T47D (cell line): Measurements from ENCODE around the gene MPLKIP.
"Not testable (repeated sequence)": the region's sequence is repeated elsewhere in the genome, so short reads cannot be mapped to it uniquely, and the experiment has no call there.

Experiments used
- DNase-seq, 2 experiments: peaks; one replicate each; pipeline versions ENCODE4 v3.0.0 to v3.0.0-alpha.2; 2011 to 2012; ENCODE audit warnings: low read depth in 1 of 2, low spot score in 1 of 2
- JUND ChIP-seq: IDR thresholded peaks from 2 replicates; pipeline ENCODE4 v1.6.1; 2012; ENCODE audit warnings: low read depth
- in situ Hi-C: cut with HindIII; loops from 2 replicates; pipeline ENCODE4 v1.10.0; 2016; ENCODE audit warnings: low sequenced_read_pairs, low pct_unique_long_range_greater_than_20kb

MPLKIP gene

GRCh38 chr7:40134428-40135316 is at the start of gene MPLKIP, which contains the start of gene SUGCT:
MPLKIP (minus strand) TSS chr7:40134622; CDS start chr7:40134567, 55 bp downstream.
SUGCT (plus strand) TSS chr7:40135005.
- peak; percentile 94 to 96 for DNase-seq
- no peak for TF ChIP-seq JUND
- in situ Hi-C loops: no loop called here

GRCh38 chr7:40182452-40182851 is 48.0 kb upstream of the MPLKIP start:
- in situ Hi-C loops: no loop called here
- no peak for TF ChIP-seq JUND
- no peak for DNase-seq

- no peak for TF ChIP-seq JUND
- in situ Hi-C loops: no loop called here
- peak in 1 of 2 experiments; percentile 16 for DNase-seq
Measured at GRCh38 chr7:40177071-40177470, 42.6 kb upstream of the MPLKIP start.

GRCh38 chr7:40175725-40176510 is 41.5 kb upstream of the MPLKIP start:
- TF ChIP-seq JUND: no peak
- DNase-seq: no peak
- in situ Hi-C loops: no loop called here

GRCh38 chr7:40175256-40175655 is 40.8 kb upstream of the MPLKIP start:
- DNase-seq, in situ Hi-C loops: not testable (repeated sequence)

- DNase-seq, in situ Hi-C loops: not testable (repeated sequence)
Measured at GRCh38 chr7:40173121-40173520, 38.7 kb upstream of the MPLKIP start.

- DNase-seq, in situ Hi-C loops: not testable (repeated sequence)
Measured at GRCh38 chr7:40168266-40168665, 33.8 kb upstream of the MPLKIP start.

- no peak for DNase-seq
- no peak for TF ChIP-seq JUND
- in situ Hi-C loops: no loop called here
Measured at GRCh38 chr7:40167291-40167690, 32.9 kb upstream of the MPLKIP start.

- in situ Hi-C loops: no loop called here
- DNase-seq: no peak
- TF ChIP-seq JUND: no peak
Measured at GRCh38 chr7:40165216-40165615, 30.8 kb upstream of the MPLKIP start.

GRCh38 chr7:40162516-40162915 is 28.1 kb upstream of the MPLKIP start:
- no peak for DNase-seq
- TF ChIP-seq JUND: no peak
- in situ Hi-C loops: no loop called here

- TF ChIP-seq JUND: no peak
- no peak for DNase-seq
- in situ Hi-C loops: no loop called here
Measured at GRCh38 chr7:40156988-40157387, 22.6 kb upstream of the MPLKIP start.

GRCh38 chr7:40151504-40151903 is 17.1 kb upstream of the MPLKIP start:
- no peak for DNase-seq
- in situ Hi-C loops: no loop called here
- no peak for TF ChIP-seq JUND

GRCh38 chr7:40148671-40149070 is 14.2 kb upstream of the MPLKIP start:
- in situ Hi-C loops: no loop called here
- no peak for TF ChIP-seq JUND
- DNase-seq: no peak

- DNase-seq, in situ Hi-C loops: not testable (repeated sequence)
Measured at GRCh38 chr7:40148247-40148580, 13.8 kb upstream of the MPLKIP start.
